Subcutaneous adipose tissue (tissue), 4 donors: ENCODE results near the gene GPT2. TPM values are rescaled to one million over a fixed set of nuclear protein-coding genes. Genes with fewer than 3 reads are reported as not detected.

Experiments used
- CTCF ChIP-seq: fragments of 450-650 bp; IDR thresholded peaks from one replicate; pipeline ENCODE4 v1.5.1; 2016; ENCODE audit warnings: low read depth, mild to moderate bottlenecking, control low read depth, antibody characterized with exemption, moderate library complexity
- total RNA-seq, 4 donors: library from RNA; depleted of rRNA; stranded (reverse); fragments of >200 nt; gene quantifications; one replicate each; pipeline ENCODE4 v1.1.0, GENCODE V29; 2016

The GPT2 gene
- total RNA-seq, 4 donors from 2014 or later = 35.5 to 291 (median 52.1) TPM

GRCh38 chr16:46922239-46922638, 38.1 kb downstream of the GPT2 start:
- no peak for TF ChIP-seq CTCF

GRCh38 chr16:46923513-46924295, 39.5 kb downstream of the GPT2 start:
- no peak for TF ChIP-seq CTCF

- TF ChIP-seq CTCF = no peak
Observed at GRCh38 chr16:46924402-46924801, 40.2 kb downstream of the GPT2 start.

- TF ChIP-seq CTCF = no peak
Observed at GRCh38 chr16:46926470-46927225, 42.5 kb downstream of the GPT2 start.

GRCh38 chr16:46927273-46927672, 43.1 kb downstream of the GPT2 start:
- TF ChIP-seq CTCF = no peak

- no peak for TF ChIP-seq CTCF
Observed at GRCh38 chr16:46928811-46929210, 44.6 kb downstream of the GPT2 start.
